Skin epidermis (tissue), 12 donors: Measurements from ENCODE around the gene SLC43A2.

Source experiments
- H3K27ac ChIP-seq, 21 experiments: fragments of 200-600 bp; sonication (generic) in 11 of 21; one replicate each; pipeline ENCODE4 v1.5.0; 2020; ENCODE audit warnings: mild to moderate bottlenecking in 3 of 21, inconsistent platforms in 2 of 21, moderate library complexity in 2 of 21
- H3K4me3 ChIP-seq, 7 experiments: fragments of 200-600 bp; sonication (generic) in 2 of 7; one replicate each; pipeline ENCODE4 v1.5.0; 2020; ENCODE audit warnings: inconsistent platforms in 2 of 7, mild to moderate bottlenecking in 2 of 7, moderate library complexity in 1 of 7

The SLC43A2 gene

DNA sequence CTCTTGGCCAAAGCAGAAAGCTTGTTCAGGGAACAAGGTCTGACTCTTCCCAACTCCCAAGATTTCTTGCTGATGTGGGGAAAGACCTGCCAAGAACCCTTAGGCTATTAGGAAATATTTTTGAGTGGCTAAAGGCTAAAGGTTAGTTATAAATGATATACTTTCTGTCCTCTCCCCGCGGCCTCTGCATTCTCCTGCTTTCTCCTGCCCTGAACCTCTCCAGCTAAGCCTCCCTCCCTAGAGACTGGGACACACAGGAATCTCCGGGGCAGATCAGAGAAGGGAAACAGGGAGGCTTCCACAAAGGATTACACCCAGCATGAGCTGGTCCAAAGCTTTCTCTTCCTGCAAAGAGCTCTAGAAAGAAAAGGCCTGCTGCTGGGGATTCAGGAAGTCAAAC is 2.3 kb downstream of the SLC43A2 start:
- peak overlapping the region in 1 of 7 experiments; percentile 9 for H3K4me3 ChIP-seq
- peak overlapping the region in 15 of 21 experiments; percentile 1 to 97 (median 84) for H3K27ac ChIP-seq

DNA sequence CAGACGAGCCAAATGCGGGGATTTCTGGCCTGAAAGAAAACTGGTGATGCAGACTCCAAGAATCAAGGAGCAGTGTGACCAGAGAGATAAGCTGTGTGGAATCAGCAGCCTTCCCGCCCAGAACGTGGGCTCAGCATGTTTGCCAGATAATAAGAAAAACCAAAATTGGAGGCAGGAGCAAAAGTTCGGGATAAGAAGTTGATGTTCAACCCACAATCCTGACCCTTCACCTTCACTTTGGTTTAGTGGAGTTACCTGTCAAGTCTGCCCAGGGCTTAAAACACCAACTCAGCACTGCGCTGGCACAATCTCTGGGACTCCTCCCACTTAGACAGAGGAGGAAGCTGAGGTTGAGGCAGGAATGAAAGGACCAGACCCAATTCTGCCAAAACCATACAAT is 3.1 kb downstream of the SLC43A2 start:
- Histone ChIP-seq H3K27ac (no peak overlapping the region), H3K4me3 (no peak overlapping the region)

DNA sequence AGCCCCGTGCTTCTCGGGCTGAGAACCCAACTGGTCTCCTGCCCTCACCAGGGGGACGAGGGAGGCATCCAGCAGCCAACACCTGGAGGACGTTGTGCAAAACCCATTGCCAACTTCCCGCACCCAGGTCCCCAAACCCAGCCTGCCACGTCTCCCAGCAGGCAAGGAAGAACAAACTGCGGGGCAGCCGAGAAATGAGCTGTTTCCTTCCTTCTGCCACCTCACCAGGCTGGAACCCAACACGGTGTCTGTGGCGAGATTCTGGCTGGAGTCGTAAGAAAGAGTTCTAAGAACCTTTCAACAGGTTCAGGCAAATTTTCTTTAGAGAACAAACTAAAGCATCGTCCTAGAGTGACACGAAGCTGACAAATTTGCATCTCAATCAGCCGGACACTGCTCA is 3.6 kb downstream of the SLC43A2 start:
- H3K27ac ChIP-seq = peak overlapping the region in 1 of 21 experiments; percentile 11
- no peak overlapping the region for H3K4me3 ChIP-seq

DNA sequence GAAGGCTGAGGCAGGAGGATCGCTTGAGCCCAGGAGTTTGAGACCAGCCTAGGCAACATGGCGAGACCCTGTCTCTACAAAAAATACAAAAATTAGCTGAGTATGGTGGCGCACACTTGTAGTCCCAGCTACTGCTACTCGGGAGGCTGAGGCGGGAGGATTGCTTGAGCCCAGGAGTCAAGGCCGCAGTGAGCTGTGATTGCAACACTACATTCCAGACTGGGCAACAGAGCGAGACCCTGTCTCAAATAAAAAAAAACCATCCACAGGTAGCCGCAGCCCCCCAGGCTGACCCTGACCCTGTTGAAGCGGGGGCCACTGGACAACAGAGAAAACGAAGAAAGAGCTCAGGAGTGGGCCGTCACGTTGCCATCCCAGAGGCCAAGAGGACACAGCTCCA is 4.0 kb downstream of the SLC43A2 start:
- H3K27ac ChIP-seq = peak overlapping the region in 1 of 21 experiments; percentile 11

DNA sequence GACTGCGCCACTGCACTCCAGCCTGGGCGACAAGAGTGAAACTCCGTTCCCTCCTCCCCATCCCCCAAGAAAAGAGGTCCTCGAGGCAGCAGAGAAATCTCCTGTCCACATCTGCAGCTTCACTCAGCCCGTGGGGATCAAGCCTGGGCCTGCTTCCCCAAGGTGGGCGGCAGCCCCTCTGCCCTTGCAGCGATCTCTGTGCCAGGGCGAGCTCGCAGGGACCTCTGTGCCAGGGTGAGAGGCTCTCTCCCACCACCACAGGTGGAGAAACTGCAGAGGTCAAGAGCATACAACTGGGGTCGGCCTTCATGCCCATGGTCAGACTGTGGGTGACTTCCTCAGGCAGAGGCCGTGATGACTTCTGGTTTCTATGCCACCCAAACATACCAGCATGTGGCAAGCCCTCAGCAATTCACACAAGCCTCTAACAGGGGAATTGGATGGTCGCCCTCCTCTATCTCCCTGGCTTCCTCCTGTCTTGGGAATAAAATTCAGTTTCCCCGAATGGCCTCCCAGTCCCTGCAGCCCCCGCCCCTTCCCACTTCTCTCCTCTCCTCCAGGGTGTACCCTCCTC is 5.5 kb downstream of the SLC43A2 start:
- Histone ChIP-seq H3K27ac (no peak overlapping the region), H3K4me3 (no peak overlapping the region)

More for the DNA sequence above, 4.0 kb downstream of the SLC43A2 start:
- no peak overlapping the region for H3K4me3 ChIP-seq

DNA sequence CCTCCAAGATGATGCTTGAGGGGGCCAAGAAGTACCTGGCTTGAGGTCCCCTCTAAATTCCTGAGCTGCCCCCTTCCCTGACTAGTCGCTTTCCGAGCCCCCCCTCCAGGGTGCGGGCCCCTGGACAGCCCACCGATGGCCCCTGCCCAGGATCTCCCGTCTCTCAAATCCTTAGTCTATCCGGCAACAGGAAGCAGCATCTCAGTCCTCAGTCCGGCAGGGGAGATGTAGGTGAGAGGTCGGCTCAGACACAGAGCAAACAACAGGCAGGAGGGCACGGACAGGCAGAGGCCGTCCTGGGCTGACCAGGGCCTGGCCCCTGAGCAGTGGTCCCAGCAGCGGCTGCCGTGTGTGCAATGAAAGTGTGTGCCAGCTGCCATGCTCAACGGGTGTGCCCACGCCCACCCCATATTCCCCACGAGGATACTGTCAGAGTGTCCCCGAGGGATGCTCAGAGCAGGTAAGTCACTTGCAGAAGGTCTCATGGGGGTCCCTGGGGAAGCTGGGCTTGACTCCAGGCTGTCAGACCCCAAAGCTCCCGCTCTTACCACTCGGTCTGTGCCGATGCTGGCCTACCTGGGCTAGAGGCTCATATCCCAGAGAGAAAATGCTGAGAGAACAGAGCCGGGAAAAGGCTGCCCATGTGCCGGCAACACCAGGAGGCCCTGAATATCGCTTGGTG is 7.2 kb downstream of the SLC43A2 start:
- H3K27ac ChIP-seq = peak overlapping the region in 1 of 21 experiments; percentile 1

DNA sequence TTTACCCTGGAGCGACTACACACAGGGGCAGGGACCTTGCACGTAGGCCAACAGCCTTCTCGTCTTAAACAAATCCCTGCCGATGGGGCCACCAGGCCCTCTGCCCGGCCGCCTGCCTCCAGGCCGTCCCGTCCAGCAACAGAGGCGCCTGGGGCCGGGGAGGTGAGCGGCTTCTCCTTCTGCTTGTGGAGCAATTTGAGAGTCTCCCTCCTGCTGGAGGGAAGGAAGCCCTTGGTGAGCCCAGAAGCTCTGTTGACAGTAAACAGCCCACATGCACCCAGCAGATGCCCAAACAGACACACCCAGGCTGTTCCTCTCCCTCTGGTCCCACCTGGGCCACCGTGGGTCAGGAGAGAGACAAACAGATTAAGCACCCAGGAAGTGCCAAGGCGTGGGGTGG is 8.1 kb downstream of the SLC43A2 start:
- peak overlapping the region in 2 of 21 experiments; percentile 1 to 14 for H3K27ac ChIP-seq
- no peak overlapping the region for H3K4me3 ChIP-seq

More for the DNA sequence above, 7.2 kb downstream of the SLC43A2 start:
- no peak overlapping the region for H3K4me3 ChIP-seq

DNA sequence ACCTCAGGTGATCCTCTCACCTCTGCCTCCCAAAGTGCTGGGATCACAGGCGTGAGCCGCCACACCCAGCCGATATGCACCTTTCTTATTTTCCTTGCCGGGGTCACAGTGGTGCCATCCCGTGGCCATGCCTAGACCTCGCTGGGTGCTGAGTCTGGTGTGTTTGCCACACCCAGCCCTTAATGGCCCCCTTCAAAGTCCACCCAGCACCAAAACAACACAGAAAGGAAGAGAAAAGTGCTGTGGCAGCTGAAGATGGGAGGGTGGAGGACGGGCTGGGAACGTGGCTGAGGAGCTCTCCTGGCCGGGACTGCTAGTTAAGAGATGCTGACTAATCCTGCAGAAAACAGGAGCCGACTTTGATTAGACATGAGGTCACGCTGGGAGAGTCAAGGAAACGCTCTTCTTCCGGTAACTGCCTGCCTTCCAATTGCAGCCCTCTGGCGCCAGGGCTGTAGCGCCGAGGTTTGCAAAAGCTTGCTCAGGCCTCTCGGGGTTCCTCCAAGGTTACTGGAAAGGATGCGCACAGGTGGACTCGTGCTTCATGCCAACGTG is 10.9 kb downstream of the SLC43A2 start:
- Histone ChIP-seq H3K4me3 (no peak overlapping the region), H3K27ac (peak overlapping the region in 17 of 21 experiments; percentile 8 to 62 (median 40))

DNA sequence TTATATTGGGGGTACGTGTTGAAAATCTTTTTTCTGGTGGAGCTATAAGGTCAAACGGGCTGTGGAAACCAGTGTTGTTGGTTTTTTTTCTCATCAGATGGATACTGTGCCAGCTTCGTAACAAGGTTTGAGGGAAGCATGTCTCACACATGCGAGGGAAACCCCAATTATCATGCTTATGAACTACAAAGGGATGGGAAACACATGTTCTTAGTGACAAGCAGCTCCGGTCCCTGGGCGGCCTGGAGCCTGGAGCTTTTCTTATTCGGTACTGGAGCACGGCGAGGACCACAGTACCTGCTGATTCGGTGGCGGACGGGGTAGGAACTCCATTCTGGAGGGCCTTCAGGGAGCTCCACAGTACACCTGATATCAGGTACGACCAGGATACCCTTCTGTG is 12.5 kb downstream of the SLC43A2 start:
- H3K27ac ChIP-seq = no peak overlapping the region
- no peak overlapping the region for H3K4me3 ChIP-seq

DNA sequence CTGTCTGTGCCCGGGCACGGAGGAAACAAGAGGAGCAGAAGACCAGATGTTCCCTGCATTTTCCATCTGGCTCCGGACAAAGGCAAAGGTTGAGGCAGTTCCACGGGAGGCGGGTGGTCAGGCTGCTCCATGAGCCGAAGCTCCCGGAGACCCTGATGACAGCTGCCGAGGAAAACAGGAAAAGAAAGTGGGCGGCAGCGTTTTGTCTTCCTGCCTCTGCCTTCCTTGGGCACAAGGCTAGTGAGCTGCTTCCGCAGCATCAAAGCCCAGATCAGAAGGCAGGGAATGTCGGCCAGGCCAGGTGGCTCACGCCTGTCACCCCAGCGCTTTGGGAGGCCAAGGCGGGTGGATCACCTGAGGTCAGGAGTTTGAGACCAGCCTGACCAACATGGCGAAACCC is 16.2 kb downstream of the SLC43A2 start:
- Histone ChIP-seq H3K4me3 (no peak overlapping the region), H3K27ac (peak overlapping the region in 9 of 21 experiments; percentile 7 to 70 (median 35))

DNA sequence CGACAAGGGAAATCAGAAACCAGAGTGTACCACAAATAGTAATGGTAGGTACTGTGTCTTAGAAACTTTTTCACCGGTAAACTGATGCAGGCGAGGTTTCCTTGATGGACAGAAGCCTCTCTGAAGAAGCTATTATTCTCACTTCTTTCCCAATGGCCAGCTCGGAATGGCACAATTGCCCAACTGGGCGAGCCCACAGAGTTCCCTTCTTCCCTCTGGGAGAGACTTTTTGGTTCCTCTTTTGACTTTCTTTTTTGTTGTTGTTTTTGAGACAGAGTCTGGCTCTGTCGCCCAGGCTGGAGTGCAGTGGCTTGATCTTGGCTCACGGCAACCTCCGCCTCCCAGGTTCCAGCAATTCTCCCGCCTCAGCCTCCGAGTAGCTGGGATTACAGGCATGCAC is 16.9 kb downstream of the SLC43A2 start:
- H3K4me3 ChIP-seq = no peak overlapping the region
- H3K27ac ChIP-seq = peak overlapping the region in 10 of 21 experiments; percentile 7 to 70 (median 32)

DNA sequence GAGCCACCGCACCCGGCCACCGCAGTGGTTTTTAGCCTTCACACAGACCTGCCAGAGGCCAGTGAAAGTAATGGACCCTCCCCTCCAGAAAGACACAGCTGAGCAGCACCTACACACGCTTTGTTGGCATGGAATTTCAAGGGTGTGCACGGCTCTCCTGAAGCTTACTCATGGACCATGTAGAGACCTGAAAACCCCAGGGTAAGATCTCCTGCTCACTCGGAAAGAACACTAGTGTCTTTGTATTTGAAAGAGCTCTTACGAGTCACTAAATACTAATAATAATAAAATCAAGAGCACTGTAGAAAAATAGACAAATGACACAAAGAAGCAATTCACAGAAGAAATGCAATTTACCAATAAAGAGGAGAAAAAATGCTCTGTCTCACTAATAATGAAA is 20.0 kb downstream of the SLC43A2 start:
- Histone ChIP-seq H3K4me3 (no peak overlapping the region), H3K27ac (peak overlapping the region in 8 of 21 experiments; percentile 18 to 72 (median 50))

DNA sequence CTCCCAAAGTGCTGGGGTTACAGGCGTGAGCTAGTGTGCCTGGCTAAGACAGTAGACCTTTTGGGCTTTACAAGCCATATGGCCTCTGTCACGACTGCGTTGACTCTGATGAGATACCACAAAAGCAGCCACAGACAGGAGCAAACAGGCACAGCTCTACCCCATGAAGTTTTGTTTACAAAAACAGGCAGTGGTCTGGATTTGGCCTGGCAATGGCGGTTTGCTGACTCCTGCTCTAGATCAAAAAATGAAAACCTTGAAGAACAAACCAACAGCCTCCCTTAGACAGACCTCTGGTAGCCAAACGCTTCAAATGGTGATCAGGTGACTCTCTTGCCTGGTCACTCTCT is 20.7 kb downstream of the SLC43A2 start:
- no peak overlapping the region for H3K4me3 ChIP-seq
- peak overlapping the region in 17 of 21 experiments; percentile 10 to 72 (median 58) for H3K27ac ChIP-seq

DNA sequence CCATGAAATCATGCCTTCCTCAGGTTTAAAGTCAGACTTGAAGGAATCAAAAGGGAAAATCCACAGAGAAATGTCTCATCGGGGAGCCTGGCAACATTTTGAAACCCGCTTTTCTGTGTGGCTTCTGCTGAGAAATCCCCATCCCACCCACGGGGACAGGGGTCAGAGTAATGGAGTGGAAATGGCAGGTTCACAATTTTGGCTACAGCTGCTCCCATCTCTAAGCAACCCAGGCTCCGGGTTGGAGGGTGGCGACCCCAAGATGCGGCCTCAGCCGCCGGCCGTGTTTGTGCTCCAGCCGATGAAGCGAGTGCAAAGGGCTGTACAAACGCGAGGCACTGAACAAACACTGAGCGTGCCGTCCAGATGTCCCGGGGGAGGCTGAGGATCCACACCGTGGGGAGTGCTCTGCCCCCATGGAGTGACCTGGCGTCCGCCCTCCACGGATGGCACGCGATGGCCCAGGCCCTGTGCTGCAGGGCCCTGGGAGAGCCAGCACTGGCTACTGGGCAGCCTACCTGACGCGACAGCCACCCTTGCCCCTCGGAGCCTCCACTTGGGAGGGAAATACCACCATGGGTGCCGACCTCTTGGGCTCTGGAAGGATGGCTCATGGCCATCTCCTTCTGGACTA is 22.2 kb downstream of the SLC43A2 start:
- Histone ChIP-seq H3K4me3 (no peak overlapping the region), H3K27ac (peak overlapping the region in 19 of 21 experiments; percentile 7 to 72 (median 60))

DNA sequence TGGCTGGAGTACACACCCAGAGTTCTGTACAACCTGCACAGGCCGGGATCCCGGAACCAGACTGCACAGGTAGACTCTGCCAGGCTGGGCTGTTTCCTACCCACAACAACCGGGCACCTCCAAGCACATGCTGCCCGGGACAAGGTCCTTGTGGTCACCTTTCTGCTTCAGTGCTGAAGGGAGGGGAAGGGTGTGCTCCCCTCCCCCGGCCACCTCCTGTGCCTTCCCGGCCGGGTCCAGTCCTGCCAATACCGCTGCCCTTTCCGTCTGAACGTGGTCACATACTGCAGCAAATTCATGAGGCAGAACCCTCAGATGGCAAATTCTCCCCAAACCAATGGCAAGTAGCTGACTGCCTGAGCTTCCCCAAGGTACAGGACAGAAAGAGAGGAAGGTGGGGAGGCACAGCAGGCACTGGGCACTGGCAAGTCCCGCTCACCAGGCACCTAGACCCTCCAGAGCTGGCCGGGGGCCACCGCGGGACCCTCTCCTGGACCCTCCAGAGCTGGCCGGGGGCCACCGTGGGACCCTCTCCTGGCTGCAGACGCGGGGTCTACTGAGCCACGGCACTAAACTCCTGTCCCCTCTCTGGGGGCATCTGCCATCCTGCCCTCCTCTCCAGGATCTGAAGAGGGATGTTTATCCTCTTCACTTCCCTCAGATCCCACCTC is 22.8 kb downstream of the SLC43A2 start:
- H3K4me3 ChIP-seq = no peak overlapping the region
- peak overlapping the region in 9 of 21 experiments; percentile 5 to 70 (median 39) for H3K27ac ChIP-seq

DNA sequence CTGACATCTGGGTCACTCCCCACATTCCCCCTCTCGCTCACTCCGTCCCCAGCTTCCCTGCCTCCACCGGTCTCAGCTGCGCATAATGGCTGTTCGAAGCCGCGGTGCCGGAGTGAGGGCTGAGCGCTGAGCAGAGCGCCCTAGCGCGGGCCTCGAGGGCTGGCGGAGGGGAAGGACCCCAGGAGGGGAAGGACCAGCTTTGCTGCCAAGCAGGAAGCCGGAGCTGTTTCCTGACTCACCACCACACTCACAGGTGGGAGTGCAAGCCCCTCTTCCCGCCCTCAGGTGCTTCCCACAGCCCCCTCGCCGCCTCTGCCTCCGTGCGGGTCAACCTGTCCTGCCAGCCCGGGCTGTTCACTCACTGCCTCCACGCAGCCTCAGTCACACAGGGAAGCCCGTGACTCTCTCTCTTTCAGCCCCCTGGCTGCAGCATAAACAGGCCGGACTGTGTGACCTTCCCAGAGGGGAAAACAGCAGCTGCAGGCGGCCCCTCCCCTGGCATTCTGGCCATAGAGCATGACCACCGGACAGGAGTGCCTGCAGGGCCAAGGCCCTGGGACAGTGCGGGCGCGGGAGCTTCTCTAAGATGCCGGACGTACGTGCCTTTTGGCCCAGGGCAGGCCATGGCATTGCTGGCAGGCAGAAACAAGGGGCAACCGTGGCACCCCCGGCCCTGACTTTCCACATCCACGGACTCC is 23.7 kb downstream of the SLC43A2 start:
- Histone ChIP-seq H3K27ac (peak overlapping the region in 1 of 21 experiments; percentile 25), H3K4me3 (no peak overlapping the region)

DNA sequence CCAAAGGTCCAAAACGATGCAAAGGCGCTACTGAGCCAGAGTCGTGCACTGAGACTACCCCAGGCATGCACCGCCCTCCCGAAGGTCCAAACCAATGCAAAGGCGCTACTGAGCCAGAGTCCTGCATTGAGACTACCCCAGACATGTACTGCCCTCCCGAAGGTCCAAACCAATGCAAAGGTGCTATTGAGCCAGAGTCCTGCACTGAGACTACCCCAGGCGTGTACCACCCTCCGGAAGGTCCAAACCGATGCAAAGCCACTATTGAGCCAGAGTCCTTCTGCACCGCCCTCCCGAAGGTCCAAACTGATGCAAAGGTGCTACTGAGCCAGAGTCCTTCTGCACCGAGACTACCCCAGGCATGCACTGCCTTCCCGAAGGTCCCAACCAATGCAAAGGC is 27.1 kb downstream of the SLC43A2 start:
- H3K4me3 ChIP-seq = no peak overlapping the region
- no peak overlapping the region for H3K27ac ChIP-seq

DNA sequence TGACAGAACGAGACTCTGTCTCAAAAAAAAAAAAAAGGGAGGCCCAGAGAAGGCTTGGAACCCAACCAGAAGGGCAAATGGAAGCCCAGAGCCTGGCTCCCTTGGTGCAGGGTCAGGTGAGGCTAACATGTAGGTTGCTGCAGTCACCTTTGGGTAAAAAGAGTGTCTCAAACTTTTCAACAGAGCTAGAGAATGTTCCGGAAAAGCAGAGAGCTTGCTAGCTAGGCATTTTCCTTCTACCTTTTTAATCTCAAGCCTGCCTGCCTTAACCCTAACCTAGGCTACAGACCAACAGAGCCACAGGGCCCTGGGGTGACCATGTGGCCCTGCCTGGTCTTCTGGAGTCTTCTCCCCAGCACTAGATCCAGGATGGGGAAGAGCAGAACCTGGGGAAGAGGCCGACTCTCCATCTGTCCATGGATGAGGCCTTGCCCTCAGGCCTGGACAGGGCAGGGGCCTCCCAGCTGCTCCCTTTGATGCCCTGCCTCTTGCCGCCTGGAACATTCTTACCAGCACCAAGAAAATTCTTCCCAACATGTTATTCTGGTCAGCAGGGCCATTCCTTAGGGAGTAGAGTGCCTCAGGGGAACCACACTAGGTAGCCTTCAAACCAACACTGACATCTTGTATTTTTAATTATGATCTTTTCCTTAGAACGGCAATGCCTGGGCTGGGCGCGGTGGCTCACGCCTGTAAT is 30.1 kb downstream of the SLC43A2 start:
- Histone ChIP-seq H3K4me3 (no peak overlapping the region), H3K27ac (no peak overlapping the region)

DNA sequence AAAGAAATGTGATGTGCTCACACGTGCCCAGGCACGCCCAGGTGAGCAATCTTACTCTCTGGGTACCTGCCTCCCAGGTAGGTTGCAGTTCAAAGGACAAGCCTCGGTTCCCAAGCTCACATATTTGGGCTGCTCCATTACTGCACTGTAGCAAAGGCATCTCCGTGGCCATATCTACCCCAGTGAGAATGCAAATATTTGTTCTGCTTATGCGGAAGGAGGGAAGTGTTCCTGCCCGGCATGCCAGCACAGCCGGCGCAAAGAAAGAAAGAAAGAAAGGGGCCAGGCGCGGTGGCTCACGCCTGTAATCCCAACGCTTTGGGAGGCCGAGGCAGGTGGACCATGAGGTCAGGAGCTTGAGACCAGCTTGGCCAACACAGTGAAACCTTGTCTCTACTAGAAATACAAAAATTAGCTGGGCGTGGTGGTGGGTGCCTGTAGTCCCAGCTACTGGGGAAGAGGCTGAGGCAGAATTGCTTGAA is 30.7 kb downstream of the SLC43A2 start:
- Histone ChIP-seq H3K27ac (no peak overlapping the region), H3K4me3 (no peak overlapping the region)
